Uterus (tissue), 2 donors: Measurements from ENCODE around the gene GPR108.

Experiments
- POLR2A ChIP-seq, 2 donors: fragments of 450-650 bp; IDR thresholded peaks; one replicate each; pipeline ENCODE4 v1.6.1; 2016; ENCODE audit warnings: antibody characterized with exemption in 2 of 2, mild to moderate bottlenecking in 1 of 2, moderate library complexity in 1 of 2
- TF ChIP-seq, protein P1 (sequence below), 4 experiments: fragments of 200-600 bp in 2 of 4; fragments of 450-650 bp in 2 of 4; sonication (generic) in 2 of 4; IDR thresholded peaks; one replicate each; pipeline ENCODE4 v1.5.1; 2016 to 2019; ENCODE audit warnings: antibody characterized with exemption in 4 of 4, mild to moderate bottlenecking in 2 of 4, moderate library complexity in 1 of 4

DNA sequence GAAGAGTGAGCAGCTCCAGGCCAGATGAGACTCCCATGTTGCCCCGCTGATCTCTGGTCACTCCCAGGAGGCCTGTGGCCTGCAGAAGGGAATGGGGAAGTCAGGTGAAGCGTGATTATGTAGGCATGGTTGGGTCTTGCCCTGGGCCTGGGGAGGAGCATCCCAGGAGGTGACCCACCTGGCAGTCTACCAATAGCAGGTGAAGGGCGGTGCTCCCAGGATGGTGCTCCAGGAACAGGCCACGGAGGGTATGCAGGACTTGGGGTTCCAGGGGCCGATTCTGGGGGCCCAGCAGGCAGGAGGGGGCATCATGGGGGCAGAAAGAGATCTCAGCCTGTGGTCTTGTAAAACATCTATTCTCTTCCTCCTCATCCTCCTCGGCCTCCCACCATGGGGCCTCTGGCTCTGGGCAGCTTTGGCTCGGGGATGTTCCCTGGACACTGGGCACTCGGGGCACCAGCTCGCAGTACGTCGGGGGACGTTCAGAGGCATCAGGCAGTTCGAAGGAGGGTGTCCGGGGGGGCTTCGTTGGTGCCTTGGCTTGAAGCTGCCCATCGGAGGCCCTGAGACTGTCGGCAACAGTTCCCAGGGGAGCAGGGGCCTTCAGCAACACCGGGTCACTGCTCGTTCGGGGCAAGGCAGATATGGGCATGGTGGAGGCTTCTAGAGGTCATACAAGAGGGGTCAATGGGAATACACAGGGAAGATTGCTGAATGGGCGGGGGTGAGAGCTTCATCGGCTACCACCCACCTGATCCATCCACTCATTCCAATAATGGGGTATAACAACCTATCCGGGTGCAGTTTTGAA is 17.5 kb upstream of the GPR108 start:
- TF ChIP-seq POLR2A (IDR thresholded peaks at IDR 0.05), result no peak
- TF ChIP-seq, protein P1, sequence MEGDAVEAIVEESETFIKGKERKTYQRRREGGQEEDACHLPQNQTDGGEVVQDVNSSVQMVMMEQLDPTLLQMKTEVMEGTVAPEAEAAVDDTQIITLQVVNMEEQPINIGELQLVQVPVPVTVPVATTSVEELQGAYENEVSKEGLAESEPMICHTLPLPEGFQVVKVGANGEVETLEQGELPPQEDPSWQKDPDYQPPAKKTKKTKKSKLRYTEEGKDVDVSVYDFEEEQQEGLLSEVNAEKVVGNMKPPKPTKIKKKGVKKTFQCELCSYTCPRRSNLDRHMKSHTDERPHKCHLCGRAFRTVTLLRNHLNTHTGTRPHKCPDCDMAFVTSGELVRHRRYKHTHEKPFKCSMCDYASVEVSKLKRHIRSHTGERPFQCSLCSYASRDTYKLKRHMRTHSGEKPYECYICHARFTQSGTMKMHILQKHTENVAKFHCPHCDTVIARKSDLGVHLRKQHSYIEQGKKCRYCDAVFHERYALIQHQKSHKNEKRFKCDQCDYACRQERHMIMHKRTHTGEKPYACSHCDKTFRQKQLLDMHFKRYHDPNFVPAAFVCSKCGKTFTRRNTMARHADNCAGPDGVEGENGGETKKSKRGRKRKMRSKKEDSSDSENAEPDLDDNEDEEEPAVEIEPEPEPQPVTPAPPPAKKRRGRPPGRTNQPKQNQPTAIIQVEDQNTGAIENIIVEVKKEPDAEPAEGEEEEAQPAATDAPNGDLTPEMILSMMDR (IDR thresholded peaks at IDR 0.05), result no peak
